HG02943 (cell line): ENCODE results near the gene LARGE1.

Source experiments
- ATAC-seq: cut with Tn5 transposase; IDR thresholded peaks from one replicate; pipeline ENCODE4 v1.9.1; 2021; ENCODE audit warnings: mild to moderate bottlenecking, low read depth, moderate library complexity; ENCODE audit not compliant: unreplicated experiment

LARGE1 gene

GRCh38 chr22:33539202-33539901 lies 380.9 kb downstream of the LARGE1 start:
- no peak for ATAC-seq

- ATAC-seq, result no peak
Observed at GRCh38 chr22:33538277-33538885, 381.9 kb downstream of the LARGE1 start.

GRCh38 chr22:33537059-33537458 lies 383.2 kb downstream of the LARGE1 start:
- ATAC-seq, result no peak

GRCh38 chr22:33535937-33536875 lies 384.1 kb downstream of the LARGE1 start:
- ATAC-seq, result no peak

- no peak for ATAC-seq
Observed at GRCh38 chr22:33529424-33530113, 390.7 kb downstream of the LARGE1 start.

GRCh38 chr22:33528183-33528582 lies 392.1 kb downstream of the LARGE1 start:
- ATAC-seq, result no peak

GRCh38 chr22:33526434-33527107 lies 393.7 kb downstream of the LARGE1 start:
- ATAC-seq, result no peak

GRCh38 chr22:33524511-33525260 lies 395.6 kb downstream of the LARGE1 start:
- no peak for ATAC-seq

- no peak for ATAC-seq
Observed at GRCh38 chr22:33521879-33522665, 398.2 kb downstream of the LARGE1 start.

- ATAC-seq, result no peak
Observed at GRCh38 chr22:33520904-33521780, 399.1 kb downstream of the LARGE1 start.

- ATAC-seq, result no peak
Observed at GRCh38 chr22:33519974-33520903, 400.0 kb downstream of the LARGE1 start.

- ATAC-seq, result no peak
Observed at GRCh38 chr22:33519071-33519973, 401.0 kb downstream of the LARGE1 start.

GRCh38 chr22:33518405-33518804 lies 401.9 kb downstream of the LARGE1 start:
- ATAC-seq, result no peak

- no peak for ATAC-seq
Observed at GRCh38 chr22:33515795-33516194, 404.5 kb downstream of the LARGE1 start.
